HepG2 (cell line): Measurements from ENCODE around the gene NT5C2. TPM values are rescaled to one million over a fixed set of nuclear protein-coding genes. Genes with fewer than 3 reads are reported as not detected.

Source experiments
- CBFB ChIP-seq: sonication (generic); formaldehyde crosslinking; IDR thresholded peaks from 2 replicates; pipeline ENCODE4 v1.4.0; 2020; ENCODE audit warnings: missing genetic modification reagents
- DR1 ChIP-seq: sonication (generic); formaldehyde crosslinking; IDR thresholded peaks from 2 replicates; pipeline ENCODE4 v1.8.0; 2021; ENCODE audit warnings: mild to moderate bottlenecking, missing genetic modification reagents, inconsistent platforms
- EZH2 ChIP-seq: conservative IDR thresholded peaks from 2 replicates; pipeline ENCODE4 v1.6.1; 2012; ENCODE audit warnings: mild to moderate bottlenecking, low read depth, low read length, moderate library complexity
- FOXC1 ChIP-seq: sonication (generic); formaldehyde crosslinking; IDR thresholded peaks from 2 replicates; pipeline ENCODE4 v1.8.0; 2022; ENCODE audit warnings: mild to moderate bottlenecking, missing genetic modification reagents, borderline replicate concordance
- FOXJ3 ChIP-seq: sonication (generic); formaldehyde crosslinking; IDR thresholded peaks from 2 replicates; pipeline ENCODE4 v1.4.0; 2020; ENCODE audit warnings: missing genetic modification reagents, mild to moderate bottlenecking, borderline replicate concordance
- FOXK1 ChIP-seq: sonication (generic); formaldehyde crosslinking; IDR thresholded peaks from 2 replicates; pipeline ENCODE4 v1.4.0; 2020; ENCODE audit warnings: low read depth, missing genetic modification reagents, borderline replicate concordance
- HMGA1 ChIP-seq: sonication (generic); formaldehyde crosslinking; conservative IDR thresholded peaks from 2 replicates; pipeline ENCODE4 v1.4.0; 2020; ENCODE audit warnings: missing genetic modification reagents
- IRX3 ChIP-seq: sonication (generic); formaldehyde crosslinking; IDR thresholded peaks from 2 replicates; pipeline ENCODE4 v1.8.1; 2023; ENCODE audit warnings: mild to moderate bottlenecking, low read depth, missing genetic modification reagents, borderline replicate concordance
- JUNB ChIP-seq: sonication (generic); formaldehyde crosslinking; IDR thresholded peaks from 2 replicates; pipeline ENCODE4 v1.8.0; 2022; ENCODE audit warnings: missing genetic modification reagents, mild to moderate bottlenecking, borderline replicate concordance
- KLF12 ChIP-seq: sonication (generic); formaldehyde crosslinking; IDR thresholded peaks from 2 replicates; pipeline ENCODE4 v1.4.0; 2020; ENCODE audit warnings: missing genetic modification reagents, borderline replicate concordance
- PPARG ChIP-seq: conservative IDR thresholded peaks from 2 replicates; pipeline ENCODE4 v1.6.1; 2016; ENCODE audit warnings: missing biosample characterization, missing genetic modification reagents
- RAD21 ChIP-seq: fragments of 450-650 bp; formaldehyde crosslinking; IDR thresholded peaks from 2 replicates; pipeline ENCODE4 v1.5.0; 2020; ENCODE audit warnings: mild to moderate bottlenecking
- RAD51 ChIP-seq: fragments of 450-650 bp; IDR thresholded peaks from 2 replicates; pipeline ENCODE4 v1.6.1; 2016; ENCODE audit warnings: borderline replicate concordance
- XRCC5 ChIP-seq: fragments of 200-400 bp; formaldehyde crosslinking; optimal IDR thresholded peaks from 2 replicates; pipeline ENCODE3; 2017; ENCODE audit warnings: mild to moderate bottlenecking, low read length
- ZNF230 ChIP-seq: sonication (generic); formaldehyde crosslinking; IDR thresholded peaks from 2 replicates; pipeline ENCODE4 v1.4.0; 2020; ENCODE audit warnings: mild to moderate bottlenecking, missing genetic modification reagents
- ZNF430 ChIP-seq: sonication (generic); formaldehyde crosslinking; IDR thresholded peaks from 2 replicates; pipeline ENCODE4 v1.9.0; 2021; ENCODE audit warnings: mild to moderate bottlenecking, missing genetic modification reagents
- ZNF451 ChIP-seq: sonication (generic); formaldehyde crosslinking; IDR thresholded peaks from 2 replicates; pipeline ENCODE4 v1.5.0; 2020; ENCODE audit warnings: mild to moderate bottlenecking, missing genetic modification reagents
- ZNF530 ChIP-seq: sonication (generic); formaldehyde crosslinking; IDR thresholded peaks from 2 replicates; pipeline ENCODE4 v1.5.0; 2020; ENCODE audit warnings: low read depth, mild to moderate bottlenecking, missing genetic modification reagents
- ZNF563 ChIP-seq: sonication (generic); formaldehyde crosslinking; IDR thresholded peaks from 2 replicates; pipeline ENCODE4 v1.8.0; 2022; ENCODE audit warnings: mild to moderate bottlenecking, moderate library complexity, missing genetic modification reagents
- ZZZ3 ChIP-seq: sonication (generic); formaldehyde crosslinking; IDR thresholded peaks from 2 replicates; pipeline ENCODE4 v1.4.0; 2020; ENCODE audit warnings: missing genetic modification reagents, mild to moderate bottlenecking, borderline replicate concordance
- polyA plus RNA-seq, 8 experiments: library from polyadenylated mRNA; depleted of rRNA in 3 of 8; stranded (reverse) in 7 of 8; unstranded in 1 of 8; fragments of >200 nt; fragmentation: Illumina TruSeq in 4 of 8; extraction: Trizol in 4 of 8; gene quantifications; 2 replicates each; pipeline versions ENCODE4 v1.2.1 to v1.2.3, GENCODE V29; 2011 to 2016; ENCODE audit warnings: low read depth in 4 of 8, missing spikeins in 1 of 8, mixed read lengths in 1 of 8; ENCODE audit not compliant: insufficient read depth in 1 of 8
- total RNA-seq, 5 experiments: library from RNA; depleted of rRNA; stranded (reverse); fragments of >200 nt; fragmentation: Illumina TruSeq; extraction: Trizol; gene quantifications; 2 replicates each; pipeline ENCODE4 v1.2.3, GENCODE V29; 2016; ENCODE audit warnings: low read depth in 1 of 5
- TF ChIP-seq, protein P1 (sequence below): sonication (generic); formaldehyde crosslinking; IDR thresholded peaks from 2 replicates; pipeline ENCODE4 v1.5.1; 2020; ENCODE audit warnings: mild to moderate bottlenecking, missing genetic modification reagents, borderline replicate concordance
- TF ChIP-seq, protein P2 (sequence below): sonication (generic); formaldehyde crosslinking; IDR thresholded peaks from 2 replicates; pipeline ENCODE4 v1.5.1; 2020; ENCODE audit warnings: missing genetic modification reagents, mild to moderate bottlenecking, borderline replicate concordance
- TF ChIP-seq, protein P3 (sequence below): sonication (generic); formaldehyde crosslinking; IDR thresholded peaks from 2 replicates; pipeline ENCODE4; 2020; ENCODE audit warnings: missing genetic modification reagents, mild to moderate bottlenecking, borderline replicate concordance

The NT5C2 gene
- total and polyA plus RNA-seq, 2 of the 13 experiments (the other 11 are each of a cell fraction or from before 2014, with no cell fraction given): 40.6 to 55.2 TPM

DNA sequence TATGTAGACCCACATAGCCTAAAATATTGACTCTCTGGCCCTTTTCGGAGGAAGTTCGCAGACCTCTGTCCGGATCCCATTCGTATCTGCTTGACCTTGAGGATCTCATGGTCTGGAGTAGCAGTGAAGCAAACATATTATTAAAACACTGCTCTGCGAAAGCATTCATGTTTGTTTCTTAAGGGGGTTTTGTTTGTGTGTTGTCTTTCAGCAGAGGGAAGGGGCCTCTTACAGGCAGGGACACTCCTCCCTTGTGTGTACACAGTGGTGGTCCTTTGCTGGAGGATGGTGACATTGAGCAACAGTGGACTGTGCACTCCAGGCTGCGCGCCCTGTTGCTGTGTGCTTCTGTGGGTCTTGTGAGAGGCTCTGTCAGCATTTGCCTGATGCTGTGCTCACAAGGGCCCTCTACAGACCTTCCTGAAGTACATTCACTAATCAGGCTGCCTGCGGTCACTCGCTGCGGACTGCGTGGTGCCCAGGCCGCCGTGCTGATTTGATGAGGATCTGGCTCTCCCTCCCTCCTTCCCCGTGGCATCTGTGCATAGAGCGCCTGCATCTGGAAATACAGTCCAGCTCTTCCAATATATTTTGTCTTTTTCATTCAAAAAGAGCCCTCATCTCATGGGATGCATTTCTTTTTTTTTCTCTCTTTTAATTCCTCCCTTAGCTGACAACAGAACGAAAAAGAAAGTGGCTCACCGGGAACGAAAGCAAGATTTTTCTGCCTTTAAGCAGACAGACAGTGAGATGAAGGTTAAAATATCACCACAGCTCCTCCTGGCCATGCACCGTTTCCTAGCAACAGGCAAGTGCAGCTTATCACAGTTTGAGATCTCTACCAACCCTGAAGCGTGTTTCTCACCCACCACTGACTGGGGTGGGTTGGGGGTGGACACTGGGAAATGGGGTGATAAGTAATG, 139.2 kb downstream of the NT5C2 start (continued):
- TF ChIP-seq, protein P1, sequence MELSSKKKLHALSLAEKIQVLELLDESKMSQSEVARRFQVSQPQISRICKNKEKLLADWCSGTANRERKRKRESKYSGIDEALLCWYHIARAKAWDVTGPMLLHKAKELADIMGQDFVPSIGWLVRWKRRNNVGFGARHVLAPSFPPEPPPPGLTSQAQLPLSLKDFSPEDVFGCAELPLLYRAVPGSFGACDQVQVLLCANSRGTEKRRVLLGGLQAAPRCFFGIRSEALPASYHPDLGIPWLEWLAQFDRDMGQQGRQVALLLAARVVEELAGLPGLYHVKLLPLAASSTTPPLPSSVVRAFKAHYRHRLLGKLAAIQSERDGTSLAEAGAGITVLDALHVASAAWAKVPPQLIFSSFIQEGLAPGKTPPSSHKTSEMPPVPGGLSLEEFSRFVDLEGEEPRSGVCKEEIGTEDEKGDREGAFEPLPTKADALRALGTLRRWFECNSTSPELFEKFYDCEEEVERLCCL: peak; percentile 55; the same call in 1 of the 2 replicates
- peak; percentile 98 for TF ChIP-seq FOXK1 (CRISPR knock-in tag)
- TF ChIP-seq ZNF230: no peak; the same call in 1 of the 2 replicates
- TF ChIP-seq DR1 (CRISPR knock-in tag): no peak
- peak; percentile 96 for TF ChIP-seq XRCC5
- TF ChIP-seq KLF12: peak; percentile 74; the same call in 1 of the 2 replicates
- TF ChIP-seq ZZZ3 (CRISPR knock-in tag): no peak
- TF ChIP-seq ZNF430 (CRISPR knock-in tag): peak; percentile 82; the same call in 1 of the 2 replicates
- peak; percentile 94 for TF ChIP-seq CBFB (CRISPR knock-in tag)
- TF ChIP-seq, protein P2, sequence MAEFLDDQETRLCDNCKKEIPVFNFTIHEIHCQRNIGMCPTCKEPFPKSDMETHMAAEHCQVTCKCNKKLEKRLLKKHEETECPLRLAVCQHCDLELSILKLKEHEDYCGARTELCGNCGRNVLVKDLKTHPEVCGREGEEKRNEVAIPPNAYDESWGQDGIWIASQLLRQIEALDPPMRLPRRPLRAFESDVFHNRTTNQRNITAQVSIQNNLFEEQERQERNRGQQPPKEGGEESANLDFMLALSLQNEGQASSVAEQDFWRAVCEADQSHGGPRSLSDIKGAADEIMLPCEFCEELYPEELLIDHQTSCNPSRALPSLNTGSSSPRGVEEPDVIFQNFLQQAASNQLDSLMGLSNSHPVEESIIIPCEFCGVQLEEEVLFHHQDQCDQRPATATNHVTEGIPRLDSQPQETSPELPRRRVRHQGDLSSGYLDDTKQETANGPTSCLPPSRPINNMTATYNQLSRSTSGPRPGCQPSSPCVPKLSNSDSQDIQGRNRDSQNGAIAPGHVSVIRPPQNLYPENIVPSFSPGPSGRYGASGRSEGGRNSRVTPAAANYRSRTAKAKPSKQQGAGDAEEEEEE (CRISPR knock-in tag): no peak
- peak; percentile 93 for TF ChIP-seq RAD21
- no peak for TF ChIP-seq IRX3 (CRISPR knock-in tag)
- TF ChIP-seq HMGA1 (CRISPR knock-in tag): no peak
- TF ChIP-seq, protein P3, sequence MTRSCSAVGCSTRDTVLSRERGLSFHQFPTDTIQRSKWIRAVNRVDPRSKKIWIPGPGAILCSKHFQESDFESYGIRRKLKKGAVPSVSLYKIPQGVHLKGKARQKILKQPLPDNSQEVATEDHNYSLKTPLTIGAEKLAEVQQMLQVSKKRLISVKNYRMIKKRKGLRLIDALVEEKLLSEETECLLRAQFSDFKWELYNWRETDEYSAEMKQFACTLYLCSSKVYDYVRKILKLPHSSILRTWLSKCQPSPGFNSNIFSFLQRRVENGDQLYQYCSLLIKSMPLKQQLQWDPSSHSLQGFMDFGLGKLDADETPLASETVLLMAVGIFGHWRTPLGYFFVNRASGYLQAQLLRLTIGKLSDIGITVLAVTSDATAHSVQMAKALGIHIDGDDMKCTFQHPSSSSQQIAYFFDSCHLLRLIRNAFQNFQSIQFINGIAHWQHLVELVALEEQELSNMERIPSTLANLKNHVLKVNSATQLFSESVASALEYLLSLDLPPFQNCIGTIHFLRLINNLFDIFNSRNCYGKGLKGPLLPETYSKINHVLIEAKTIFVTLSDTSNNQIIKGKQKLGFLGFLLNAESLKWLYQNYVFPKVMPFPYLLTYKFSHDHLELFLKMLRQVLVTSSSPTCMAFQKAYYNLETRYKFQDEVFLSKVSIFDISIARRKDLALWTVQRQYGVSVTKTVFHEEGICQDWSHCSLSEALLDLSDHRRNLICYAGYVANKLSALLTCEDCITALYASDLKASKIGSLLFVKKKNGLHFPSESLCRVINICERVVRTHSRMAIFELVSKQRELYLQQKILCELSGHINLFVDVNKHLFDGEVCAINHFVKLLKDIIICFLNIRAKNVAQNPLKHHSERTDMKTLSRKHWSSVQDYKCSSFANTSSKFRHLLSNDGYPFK: peak; percentile 41; the same call in 1 of the 2 replicates
- TF ChIP-seq FOXJ3 (CRISPR knock-in tag): peak; percentile 95; the same call in 1 of the 2 replicates
- TF ChIP-seq ZNF451: 0 out of 2 replicates have a peak, but pooled peaks have one; percentile 57
- no peak for TF ChIP-seq EZH2
- no peak for TF ChIP-seq ZNF530
- peak; percentile 23; the same call in 1 of the 2 replicates for TF ChIP-seq JUNB (CRISPR knock-in tag)
- TF ChIP-seq FOXC1 (CRISPR knock-in tag): peak; percentile 88; the same call in 1 of the 2 replicates
- TF ChIP-seq ZNF563: no peak; the same call in 1 of the 2 replicates
- TF ChIP-seq PPARG (CRISPR knock-in tag): peak; percentile 4; the same call in 1 of the 2 replicates
- TF ChIP-seq RAD51: no peak
